Adipocyte (in vitro differentiated cells): Measurements from ENCODE around the gene IFIT1.
"Not testable (repeated sequence)": the region's sequence is repeated elsewhere in the genome, so short reads cannot be mapped to it uniquely, and the experiment has no call there.

Experiments
- DNase-seq: peaks from one replicate; pipeline ENCODE4 v3.0.0-alpha.2; 2015; ENCODE audit warnings: low read depth
- H3K27me3 ChIP-seq: replicated peaks from 2 replicates; pipeline ENCODE4 v1.7.0; 2013; ENCODE audit warnings: mild to moderate bottlenecking, low read length, moderate library complexity; ENCODE audit not compliant: control insufficient read depth, insufficient read depth
- H3K36me3 ChIP-seq: 2 replicates; pipeline ENCODE4 v1.7.0; 2013; ENCODE audit warnings: low read length, mild to moderate bottlenecking, moderate library complexity; ENCODE audit not compliant: control insufficient read depth, insufficient read depth, severe bottlenecking
- H3K4me1 ChIP-seq: 2 replicates; pipeline ENCODE4 v1.7.0; 2013; ENCODE audit warnings: mild to moderate bottlenecking, low read length, moderate library complexity; ENCODE audit not compliant: control insufficient read depth, insufficient read depth
- H3K4me3 ChIP-seq: 2 replicates; pipeline ENCODE4 v1.7.0; 2013; ENCODE audit warnings: mild to moderate bottlenecking, low read length, moderate library complexity
- H3K9ac ChIP-seq: 2 replicates; pipeline ENCODE4 v1.7.0; 2013; ENCODE audit warnings: mild to moderate bottlenecking, low read length, moderate library complexity
- H3K9me3 ChIP-seq: 2 replicates; pipeline ENCODE4 v1.7.0; 2013; ENCODE audit warnings: mild to moderate bottlenecking, low read length, moderate library complexity; ENCODE audit not compliant: control insufficient read depth

The IFIT1 gene, protein sequence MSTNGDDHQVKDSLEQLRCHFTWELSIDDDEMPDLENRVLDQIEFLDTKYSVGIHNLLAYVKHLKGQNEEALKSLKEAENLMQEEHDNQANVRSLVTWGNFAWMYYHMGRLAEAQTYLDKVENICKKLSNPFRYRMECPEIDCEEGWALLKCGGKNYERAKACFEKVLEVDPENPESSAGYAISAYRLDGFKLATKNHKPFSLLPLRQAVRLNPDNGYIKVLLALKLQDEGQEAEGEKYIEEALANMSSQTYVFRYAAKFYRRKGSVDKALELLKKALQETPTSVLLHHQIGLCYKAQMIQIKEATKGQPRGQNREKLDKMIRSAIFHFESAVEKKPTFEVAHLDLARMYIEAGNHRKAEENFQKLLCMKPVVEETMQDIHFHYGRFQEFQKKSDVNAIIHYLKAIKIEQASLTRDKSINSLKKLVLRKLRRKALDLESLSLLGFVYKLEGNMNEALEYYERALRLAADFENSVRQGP

DNA sequence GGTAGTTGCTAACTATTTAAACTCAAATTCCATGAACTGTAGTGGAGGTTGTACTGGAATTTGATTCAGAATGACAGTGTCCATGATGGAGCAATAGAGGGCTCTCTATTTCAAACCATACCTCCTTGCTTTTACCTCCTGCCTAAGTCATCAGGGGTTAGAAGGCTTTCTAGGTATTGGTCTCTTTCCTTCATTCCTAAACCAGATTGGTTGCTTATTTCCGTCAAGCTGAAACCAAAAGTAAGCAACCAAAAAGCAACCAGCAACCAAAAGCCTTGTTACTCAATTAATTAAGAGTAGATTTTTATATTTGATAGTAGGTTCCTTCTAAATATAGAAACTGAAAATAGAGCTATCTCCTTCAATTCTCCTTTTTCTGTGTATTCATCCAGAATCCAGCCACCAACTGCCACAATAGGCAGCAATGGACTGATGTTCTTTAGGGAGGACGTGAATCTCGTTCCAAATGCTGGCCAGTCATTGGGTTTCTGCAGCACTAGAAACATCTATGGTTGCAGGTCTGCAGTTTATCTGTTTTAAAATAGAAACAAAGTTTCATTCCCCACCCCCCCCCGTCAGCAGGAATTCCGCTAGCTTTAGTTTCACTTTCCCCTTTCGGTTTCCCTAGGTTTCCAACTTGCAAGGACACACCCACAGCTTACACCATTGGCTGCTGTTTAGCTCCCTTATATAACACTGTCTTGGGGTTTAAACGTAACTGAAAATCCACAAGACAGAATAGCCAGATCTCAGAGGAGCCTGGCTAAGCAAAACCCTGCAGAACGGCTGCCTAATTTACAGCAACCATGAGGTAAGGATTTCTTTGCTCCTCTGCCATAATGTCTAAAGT lies at the start of gene IFIT1:
Gene IFIT1 (plus strand): TSS at position 717 of the 850 bp plus-strand sequence. CDS start 90 bp downstream, at position 807.
- H3K27me3 ChIP-seq: no peaks in the 10 kb centered on the region
- no peaks in the 10 kb centered on the region for H3K36me3 ChIP-seq
- DNase-seq: peak; percentile 96
- peaks cover 17% of the 10 kb centered on the region for H3K4me1 ChIP-seq
- peak within 1 kb of the TSS; percentile 87 for H3K9ac ChIP-seq
- no peaks in the 10 kb centered on the region for H3K9me3 ChIP-seq
- peak within 1 kb of the TSS; percentile 92 for H3K4me3 ChIP-seq

DNA sequence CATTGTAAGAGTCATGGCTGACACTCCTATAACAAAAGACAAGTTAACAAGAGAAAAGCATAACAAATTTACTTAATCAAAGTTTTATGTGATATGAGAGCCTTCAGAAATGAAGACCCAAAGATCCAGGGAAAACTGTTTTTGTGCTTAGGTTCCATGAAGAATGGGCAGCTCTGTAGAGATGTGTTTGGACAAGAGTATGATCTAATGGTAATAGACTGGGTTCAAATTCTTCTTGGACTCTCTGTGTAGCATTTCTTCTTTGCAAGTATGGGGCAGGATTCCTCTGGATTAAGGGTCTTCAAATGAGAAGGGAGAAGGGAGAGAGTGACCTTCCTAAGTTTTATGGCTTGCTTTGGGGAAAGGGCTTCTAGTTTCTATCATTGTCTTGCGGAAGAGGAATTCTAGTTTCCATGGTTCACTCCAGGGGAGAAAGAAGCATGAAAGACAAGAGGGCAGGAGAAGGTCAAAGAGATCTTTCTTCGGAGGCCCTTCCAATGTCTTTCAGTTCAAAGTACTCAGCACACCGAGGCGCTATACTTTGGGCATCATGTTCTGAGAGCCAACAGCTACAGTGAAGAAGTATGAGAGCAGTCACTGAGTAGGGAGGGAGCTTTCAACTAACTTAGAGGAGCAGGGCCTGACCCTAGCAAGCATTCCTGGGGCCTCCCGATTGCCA lies 49.2 kb upstream of the IFIT1 start:
- Histone ChIP-seq H3K4me1 (peaks cover 36% of the 10 kb centered on the region), H3K36me3 (peaks cover 25% of the 10 kb centered on the region), H3K27me3 (no peaks in the 10 kb centered on the region), H3K4me3 (no peak overlapping the region), H3K9me3 (no peaks in the 10 kb centered on the region), H3K9ac (no peak overlapping the region)
- DNase-seq: no peak

DNA sequence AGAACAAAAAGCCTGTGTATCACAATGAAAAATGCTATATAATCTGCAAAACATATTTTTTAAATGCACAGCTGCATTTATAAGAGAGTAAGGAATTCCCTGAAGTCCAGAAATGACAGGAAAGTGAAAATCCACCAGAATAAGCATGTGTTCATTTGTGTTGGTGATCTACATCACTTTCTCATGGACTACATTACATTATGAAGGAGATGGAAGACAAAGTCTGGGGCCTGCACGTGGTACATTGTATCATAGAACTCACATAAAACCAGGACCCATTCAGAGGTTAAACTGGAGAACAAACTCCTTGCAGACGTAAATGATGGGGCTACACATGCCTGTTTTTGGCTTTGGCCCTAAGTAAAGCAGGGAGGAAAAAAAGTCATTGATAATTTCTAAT lies 48.3 kb upstream of the IFIT1 start:
- no peak for DNase-seq
- Histone ChIP-seq H3K4me3 (no peak overlapping the region), H3K4me1 (peaks cover 41% of the 10 kb centered on the region), H3K27me3 (no peaks in the 10 kb centered on the region), H3K9ac (no peak overlapping the region), H3K9me3 (no peaks in the 10 kb centered on the region), H3K36me3 (peaks cover 16% of the 10 kb centered on the region)

DNA sequence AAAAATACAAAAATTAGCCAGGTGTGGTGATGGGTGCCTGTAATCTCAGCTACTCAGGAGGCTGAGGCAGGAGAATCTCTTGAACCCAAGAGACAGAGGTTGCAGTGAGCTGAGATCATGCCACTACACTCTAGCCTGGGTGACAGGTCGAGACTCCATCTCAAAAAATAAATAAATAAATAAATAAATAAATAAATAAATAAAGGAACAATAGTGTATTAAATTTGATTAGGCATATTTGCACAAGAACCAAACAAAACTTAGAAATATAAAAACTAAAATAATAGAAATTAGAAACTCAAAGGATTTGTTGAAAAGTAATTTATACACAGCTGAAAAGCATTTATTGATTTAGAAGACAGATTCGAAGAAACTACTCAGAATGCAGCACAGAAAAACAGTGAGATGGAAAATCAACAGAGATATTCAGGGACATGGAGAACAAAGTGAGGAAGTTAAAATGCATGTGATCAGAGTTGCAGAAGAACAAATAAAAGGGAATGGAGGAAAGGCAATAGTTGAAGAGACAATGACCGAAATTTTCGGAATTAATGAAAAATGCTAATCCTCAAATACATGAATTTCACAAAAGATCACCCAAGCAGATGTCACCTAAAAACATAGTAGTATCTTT lies 46.9 kb upstream of the IFIT1 start:
- no peaks in the 10 kb centered on the region for H3K27me3 ChIP-seq
- peaks cover 44% of the 10 kb centered on the region for H3K4me1 ChIP-seq
- no peak overlapping the region for H3K4me3 ChIP-seq
- H3K9ac ChIP-seq: no peak overlapping the region
- peaks cover 6% of the 10 kb centered on the region for H3K36me3 ChIP-seq
- no peaks in the 10 kb centered on the region for H3K9me3 ChIP-seq
- DNase-seq: no peak

DNA sequence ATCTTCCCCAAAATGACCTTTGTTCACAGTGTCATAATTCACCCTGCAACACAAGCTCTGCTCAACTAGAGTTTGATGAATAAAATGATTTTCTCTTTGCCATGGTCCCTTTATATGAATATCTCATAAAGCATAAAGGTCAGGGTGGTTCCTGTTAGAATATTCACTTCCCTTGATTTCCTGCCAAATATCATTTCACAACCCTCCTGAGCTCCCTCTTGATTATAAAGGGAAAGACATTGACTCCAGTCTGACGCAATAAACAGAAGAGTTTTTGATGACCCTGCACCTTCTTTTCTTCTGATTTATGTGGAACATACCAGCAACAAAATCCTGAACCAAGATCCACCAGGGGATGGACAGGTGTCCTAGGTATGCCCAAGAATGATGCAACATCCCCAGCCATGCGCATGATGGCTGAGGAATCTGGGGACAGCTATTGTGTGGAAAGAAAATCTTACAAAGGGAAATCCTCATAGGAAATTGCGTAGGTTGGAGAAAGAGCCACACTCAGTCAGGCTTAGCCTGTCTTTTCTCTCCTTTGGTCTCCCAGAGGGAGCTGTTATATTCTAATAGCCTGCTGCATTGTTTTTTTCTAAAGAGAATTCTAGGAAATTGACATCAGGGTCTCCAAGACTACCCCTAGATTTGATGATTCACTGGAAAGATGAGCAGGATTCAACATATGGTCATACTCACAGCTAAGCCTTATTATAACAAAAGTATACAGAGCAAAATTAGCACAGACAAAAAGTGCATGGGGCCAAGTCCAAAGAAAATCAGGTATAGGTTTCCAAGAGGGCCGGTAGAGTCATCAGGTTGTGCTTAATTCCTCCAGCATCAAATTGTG lies 45.8 kb upstream of the IFIT1 start:
- H3K36me3 ChIP-seq: no peaks in the 10 kb centered on the region
- peaks cover 55% of the 10 kb centered on the region for H3K4me1 ChIP-seq
- H3K4me3 ChIP-seq: peak overlapping the region; percentile 5

DNA sequence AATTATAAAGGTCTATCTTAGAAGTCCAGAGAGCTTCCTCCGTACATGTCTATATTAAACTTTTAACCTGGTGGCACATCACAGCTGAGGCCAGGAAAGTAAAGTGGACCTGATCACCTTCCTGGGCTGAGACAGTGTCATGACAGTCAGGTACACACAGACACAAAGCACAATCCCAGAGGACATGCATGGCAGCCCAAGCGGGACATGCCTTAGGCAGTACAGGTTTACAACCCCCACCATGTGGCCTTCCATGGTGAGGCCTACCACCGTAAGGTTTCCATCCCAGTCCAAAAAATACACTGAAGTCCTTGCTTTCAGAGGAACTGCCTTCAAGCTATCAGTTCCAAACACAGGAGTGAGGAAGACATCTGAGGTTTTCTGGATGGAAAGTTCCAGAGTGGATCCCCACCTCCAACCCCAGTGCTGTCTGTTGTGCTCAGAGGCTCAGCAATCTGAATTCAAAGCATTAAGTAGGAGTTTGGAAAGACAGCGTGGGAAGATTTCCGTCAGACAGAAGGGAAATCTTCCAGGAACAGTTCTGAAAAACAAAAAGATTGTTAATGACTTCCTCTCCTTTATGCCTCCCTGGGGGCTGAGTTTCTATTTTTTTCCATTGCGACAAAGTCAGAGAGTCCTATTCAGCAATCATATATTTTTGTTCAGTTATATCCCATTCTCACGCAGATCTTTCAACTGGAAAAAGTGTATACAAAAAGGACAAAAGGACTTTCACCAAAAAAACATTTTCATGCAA lies 44.5 kb upstream of the IFIT1 start:
- no peak for DNase-seq
- no peaks in the 10 kb centered on the region for H3K27me3 ChIP-seq
- no peaks in the 10 kb centered on the region for H3K9me3 ChIP-seq
- H3K36me3 ChIP-seq: no peaks in the 10 kb centered on the region
- no peak overlapping the region for H3K4me3 ChIP-seq
- H3K4me1 ChIP-seq: peaks cover 61% of the 10 kb centered on the region
- H3K9ac ChIP-seq: no peak overlapping the region

More for the DNA sequence above, 45.8 kb upstream of the IFIT1 start:
- H3K9me3 ChIP-seq: no peaks in the 10 kb centered on the region
- DNase-seq: peak; percentile 76
- no peaks in the 10 kb centered on the region for H3K27me3 ChIP-seq
- H3K9ac ChIP-seq: no peak overlapping the region

DNA sequence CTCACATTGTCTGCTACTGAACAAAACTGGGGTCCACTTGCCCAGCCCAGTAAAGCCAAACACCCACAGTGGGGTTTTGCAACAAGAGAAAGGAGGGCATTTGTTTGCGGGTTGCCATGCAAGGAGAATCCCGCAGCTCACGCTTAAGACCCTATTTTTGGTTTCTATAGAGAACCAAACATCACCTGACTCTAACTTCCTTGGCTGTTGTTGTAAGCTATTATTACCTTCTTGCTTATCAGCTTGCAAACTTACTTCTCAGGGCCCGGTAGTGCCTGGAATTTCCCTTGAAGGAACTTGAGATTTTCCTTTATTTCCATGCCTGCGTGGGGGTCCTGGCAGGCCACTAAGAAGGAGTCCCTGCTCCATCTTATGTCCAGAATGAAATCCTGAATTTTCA lies 43.9 kb upstream of the IFIT1 start:
- no peaks in the 10 kb centered on the region for H3K27me3 ChIP-seq
- H3K36me3 ChIP-seq: no peaks in the 10 kb centered on the region
- no peak for DNase-seq
- H3K4me1 ChIP-seq: peaks cover 60% of the 10 kb centered on the region
- no peak overlapping the region for H3K4me3 ChIP-seq
- no peak overlapping the region for H3K9ac ChIP-seq
- H3K9me3 ChIP-seq: no peaks in the 10 kb centered on the region

DNA sequence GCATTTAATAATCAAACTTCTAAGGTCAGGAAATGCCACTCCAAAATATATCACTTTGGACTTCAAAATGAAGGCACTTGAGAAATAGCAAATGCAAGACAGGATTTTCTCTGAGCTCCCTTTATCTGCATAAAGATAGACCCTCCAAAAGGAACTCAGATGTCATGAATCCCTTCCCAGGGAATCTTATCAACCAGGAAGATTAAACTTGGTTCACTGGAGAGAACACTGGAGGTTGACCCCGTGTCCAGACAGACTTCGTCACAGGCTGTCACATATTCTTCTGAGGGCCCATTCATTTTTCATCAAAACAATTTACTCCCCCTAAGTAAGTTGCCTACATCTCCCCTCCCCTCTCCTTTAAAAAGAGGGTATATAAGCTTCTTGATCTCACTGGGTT lies 43.4 kb upstream of the IFIT1 start:
- no peaks in the 10 kb centered on the region for H3K27me3 ChIP-seq
- H3K9me3 ChIP-seq: no peaks in the 10 kb centered on the region
- peaks cover 60% of the 10 kb centered on the region for H3K4me1 ChIP-seq
- H3K4me3 ChIP-seq: no peak overlapping the region
- H3K9ac ChIP-seq: no peak overlapping the region
- DNase-seq: no peak
- no peaks in the 10 kb centered on the region for H3K36me3 ChIP-seq

DNA sequence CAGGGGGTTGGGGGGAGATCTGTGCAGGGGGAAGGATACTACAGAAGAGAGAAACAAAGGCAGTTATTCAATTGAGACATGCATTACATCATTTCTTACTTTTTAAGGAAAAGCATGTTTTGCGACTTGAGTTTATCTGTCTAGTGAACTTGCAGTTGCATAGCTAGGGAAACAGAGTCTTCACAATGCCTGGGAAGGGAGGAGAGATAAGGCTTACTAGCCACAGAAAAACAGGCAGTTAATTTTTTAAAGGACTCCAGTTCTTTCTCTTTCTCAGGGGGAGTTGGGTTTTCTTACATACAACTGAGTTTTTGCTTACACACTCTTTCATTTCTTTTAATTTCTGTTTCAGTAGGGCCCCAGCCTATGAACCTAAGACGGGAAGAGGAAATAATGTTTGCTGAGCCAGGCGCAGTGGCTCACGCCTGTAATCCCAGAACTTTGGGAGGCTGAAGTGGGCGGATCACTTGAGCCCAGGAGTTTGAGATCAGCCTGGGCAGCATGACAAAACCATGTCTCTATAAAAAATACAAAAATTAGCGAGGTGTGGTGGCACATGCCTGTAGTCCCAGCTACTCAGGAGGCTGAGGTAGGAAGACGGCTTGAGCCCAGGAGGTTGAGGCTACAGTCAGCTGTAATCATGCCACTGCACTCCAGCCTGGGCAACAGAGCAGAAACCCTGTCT lies 41.6 kb upstream of the IFIT1 start:
- peak overlapping the region; percentile 97 for H3K9ac ChIP-seq
- H3K9me3 ChIP-seq, H3K27me3 ChIP-seq, H3K36me3 ChIP-seq: not testable (repeated sequence)
- peak; percentile 28 for DNase-seq
- H3K4me3 ChIP-seq: peak overlapping the region; percentile 70
- peaks cover 66% of the 10 kb centered on the region for H3K4me1 ChIP-seq
